ENCODE data around the gene WDR37. TPM values are rescaled to one million over a fixed set of nuclear protein-coding genes. Genes with fewer than 3 reads are reported as not detected.

The WDR37 gene
- total and polyA plus RNA-seq, 9 of the 15 experiments (the other 6 are each of a cell fraction or from before 2014, with no cell fraction given), result 2.3 to 11.6 (median 6.7) TPM

DNA sequence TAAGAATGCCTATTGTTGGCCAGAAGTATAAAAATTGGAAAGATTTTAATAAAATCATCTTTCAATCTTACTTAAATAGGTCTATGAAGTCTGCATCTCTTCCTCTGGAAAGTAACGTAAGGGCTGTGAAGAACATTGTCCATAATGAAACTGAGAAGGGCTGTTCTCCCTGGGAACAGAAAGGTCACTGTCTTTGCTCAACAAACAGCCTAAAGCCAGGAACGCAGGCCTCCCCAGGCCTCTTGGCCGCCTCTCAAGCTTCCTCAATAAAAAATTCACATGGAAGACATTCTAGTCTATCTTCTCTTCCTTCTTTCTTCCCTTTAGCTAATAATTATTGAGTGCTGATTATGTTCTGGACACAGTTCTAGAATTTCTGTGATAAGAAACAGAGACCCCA, 21.4 kb upstream of the WDR37 start:
- Histone ChIP-seq H3K27me3 (ENCODE audit: control insufficient read depth in 2 of 2, insufficient read depth in 2 of 2, low read length in 2 of 2) (no peaks in the 10 kb centered on the region), H3K4me2 (ENCODE audit: insufficient read depth, low read length) (no peak overlapping the region), H3K9ac (ENCODE audit: insufficient read depth in 1 of 2, low read depth in 2 of 2, low read length in 2 of 2) (no peak overlapping the region), H3K4me3 (no peak overlapping the region), H3K4me1 (replicated peaks in 1 of 2; ENCODE audit: control insufficient read depth in 2 of 2, insufficient read depth in 2 of 2, low read length in 2 of 2) (peaks cover 2 to 3% of the 10 kb centered on the region in 2 experiments; a peak in 2 of 5 replicates), H2AFZ (ENCODE audit: low read depth, low read length) (no peak overlapping the region), H3K79me2 (ENCODE audit: control insufficient read depth, insufficient read depth, low read length) (no peaks in the 10 kb centered on the region), H3K9me3 (replicated peaks; ENCODE audit: control insufficient read depth, insufficient read depth, low read depth, low read length) (no peaks in the 10 kb centered on the region), H3K36me3 (ENCODE audit: control insufficient read depth, insufficient read depth, low read length) (peaks cover 15% of the 10 kb centered on the region; the same call in 1 of the 3 replicates), H3K27ac (ENCODE audit: extremely low read depth, low read depth, low read length) (no peak overlapping the region), H3K9me1 (ENCODE audit: control insufficient read depth, insufficient read depth, low read length) (no peaks in the 10 kb centered on the region), H4K20me1 (replicated peaks; ENCODE audit: control insufficient read depth, insufficient read depth, low read length) (no peaks in the 10 kb centered on the region; the same call in 1 of the 2 replicates)
- intact Hi-C loops (cut with micrococcal nuclease) (no loop called here), in situ Hi-C loops (cut with MboI) (no loop called here)
- DNase-seq (ENCODE audit: extremely low read depth in 1 of 4, low spot score in 3 of 4) (no peak), FAIRE-seq (no peak), ATAC-seq (no peak)
- BruUV-seq (replicated peaks), result no TSS peak
- ChIA-PET POLR2A (interaction anchor here (0.7 to 2.6 kb wide), 4 partner anchors 10 to 21 kb away, joined by 3 to 12 read pairs (median 4); partner anchors contain the start of gene WDR37), CTCF (ENCODE audit: low intra/inter-chr PET ratio) (no interaction called here)
- WGBS (ENCODE audit: insufficient coverage, low coverage, missing lambda C conversion rate), result 74% methylated on average over 3 of the region's 3 CpGs
- TF ChIP-seq RAD21 (CRISPR knock-in tag; conservative IDR thresholded peaks at IDR 0.05 in 1 of 2, IDR thresholded peaks at IDR 0.05 in 1 of 2), result no peak
- no peak for TF ChIP-seq ERF (CRISPR knock-in tag; IDR thresholded peaks at IDR 0.05)
- TF ChIP-seq, protein P1, sequence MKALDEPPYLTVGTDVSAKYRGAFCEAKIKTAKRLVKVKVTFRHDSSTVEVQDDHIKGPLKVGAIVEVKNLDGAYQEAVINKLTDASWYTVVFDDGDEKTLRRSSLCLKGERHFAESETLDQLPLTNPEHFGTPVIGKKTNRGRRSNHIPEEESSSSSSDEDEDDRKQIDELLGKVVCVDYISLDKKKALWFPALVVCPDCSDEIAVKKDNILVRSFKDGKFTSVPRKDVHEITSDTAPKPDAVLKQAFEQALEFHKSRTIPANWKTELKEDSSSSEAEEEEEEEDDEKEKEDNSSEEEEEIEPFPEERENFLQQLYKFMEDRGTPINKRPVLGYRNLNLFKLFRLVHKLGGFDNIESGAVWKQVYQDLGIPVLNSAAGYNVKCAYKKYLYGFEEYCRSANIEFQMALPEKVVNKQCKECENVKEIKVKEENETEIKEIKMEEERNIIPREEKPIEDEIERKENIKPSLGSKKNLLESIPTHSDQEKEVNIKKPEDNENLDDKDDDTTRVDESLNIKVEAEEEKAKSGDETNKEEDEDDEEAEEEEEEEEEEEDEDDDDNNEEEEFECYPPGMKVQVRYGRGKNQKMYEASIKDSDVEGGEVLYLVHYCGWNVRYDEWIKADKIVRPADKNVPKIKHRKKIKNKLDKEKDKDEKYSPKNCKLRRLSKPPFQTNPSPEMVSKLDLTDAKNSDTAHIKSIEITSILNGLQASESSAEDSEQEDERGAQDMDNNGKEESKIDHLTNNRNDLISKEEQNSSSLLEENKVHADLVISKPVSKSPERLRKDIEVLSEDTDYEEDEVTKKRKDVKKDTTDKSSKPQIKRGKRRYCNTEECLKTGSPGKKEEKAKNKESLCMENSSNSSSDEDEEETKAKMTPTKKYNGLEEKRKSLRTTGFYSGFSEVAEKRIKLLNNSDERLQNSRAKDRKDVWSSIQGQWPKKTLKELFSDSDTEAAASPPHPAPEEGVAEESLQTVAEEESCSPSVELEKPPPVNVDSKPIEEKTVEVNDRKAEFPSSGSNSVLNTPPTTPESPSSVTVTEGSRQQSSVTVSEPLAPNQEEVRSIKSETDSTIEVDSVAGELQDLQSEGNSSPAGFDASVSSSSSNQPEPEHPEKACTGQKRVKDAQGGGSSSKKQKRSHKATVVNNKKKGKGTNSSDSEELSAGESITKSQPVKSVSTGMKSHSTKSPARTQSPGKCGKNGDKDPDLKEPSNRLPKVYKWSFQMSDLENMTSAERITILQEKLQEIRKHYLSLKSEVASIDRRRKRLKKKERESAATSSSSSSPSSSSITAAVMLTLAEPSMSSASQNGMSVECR (CRISPR knock-in tag; IDR thresholded peaks at IDR 0.05), result no peak
- TF ChIP-seq, protein P2, sequence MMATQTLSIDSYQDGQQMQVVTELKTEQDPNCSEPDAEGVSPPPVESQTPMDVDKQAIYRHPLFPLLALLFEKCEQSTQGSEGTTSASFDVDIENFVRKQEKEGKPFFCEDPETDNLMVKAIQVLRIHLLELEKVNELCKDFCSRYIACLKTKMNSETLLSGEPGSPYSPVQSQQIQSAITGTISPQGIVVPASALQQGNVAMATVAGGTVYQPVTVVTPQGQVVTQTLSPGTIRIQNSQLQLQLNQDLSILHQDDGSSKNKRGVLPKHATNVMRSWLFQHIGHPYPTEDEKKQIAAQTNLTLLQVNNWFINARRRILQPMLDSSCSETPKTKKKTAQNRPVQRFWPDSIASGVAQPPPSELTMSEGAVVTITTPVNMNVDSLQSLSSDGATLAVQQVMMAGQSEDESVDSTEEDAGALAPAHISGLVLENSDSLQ (IDR thresholded peaks at IDR 0.05), result no peak
- TF ChIP-seq MEF2D (tag; conservative IDR thresholded peaks at IDR 0.05; ENCODE audit: low read depth), result no peak
- no peak for TF ChIP-seq TAF7 (tag; IDR thresholded peaks at IDR 0.05)
- TF ChIP-seq ZNF316 (IDR thresholded peaks at IDR 0.05), result no peak
- TF ChIP-seq U2AF1 (optimal IDR thresholded peaks at IDR 0.05; ENCODE audit: low read depth, low read length), result no peak
- no peak for TF ChIP-seq MED1 (CRISPR knock-in tag; IDR thresholded peaks at IDR 0.05; ENCODE audit: borderline replicate concordance)
- TF ChIP-seq MYNN (IDR thresholded peaks at IDR 0.05), result no peak
- TF ChIP-seq MYNN (CRISPR knock-in tag; IDR thresholded peaks at IDR 0.05), result no peak
- no peak for TF ChIP-seq MYC (IDR thresholded peaks at IDR 0.05; ENCODE audit: low read depth, low read length)
- no peak for TF ChIP-seq MYC (CRISPR knock-in tag; IDR thresholded peaks at IDR 0.05; ENCODE audit: borderline replicate concordance, low read depth)
- TF ChIP-seq, protein P3, sequence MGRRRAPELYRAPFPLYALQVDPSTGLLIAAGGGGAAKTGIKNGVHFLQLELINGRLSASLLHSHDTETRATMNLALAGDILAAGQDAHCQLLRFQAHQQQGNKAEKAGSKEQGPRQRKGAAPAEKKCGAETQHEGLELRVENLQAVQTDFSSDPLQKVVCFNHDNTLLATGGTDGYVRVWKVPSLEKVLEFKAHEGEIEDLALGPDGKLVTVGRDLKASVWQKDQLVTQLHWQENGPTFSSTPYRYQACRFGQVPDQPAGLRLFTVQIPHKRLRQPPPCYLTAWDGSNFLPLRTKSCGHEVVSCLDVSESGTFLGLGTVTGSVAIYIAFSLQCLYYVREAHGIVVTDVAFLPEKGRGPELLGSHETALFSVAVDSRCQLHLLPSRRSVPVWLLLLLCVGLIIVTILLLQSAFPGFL (CRISPR knock-in tag; IDR thresholded peaks at IDR 0.05), result no peak
- TF ChIP-seq TFAM (CRISPR knock-in tag; conservative IDR thresholded peaks at IDR 0.05), result no peak
- no peak for TF ChIP-seq ZNF133 (CRISPR knock-in tag; IDR thresholded peaks at IDR 0.05)

Data from K562 (cell line).